ENCODE results near the gene SCFD1.

SCFD1 gene

DNA sequence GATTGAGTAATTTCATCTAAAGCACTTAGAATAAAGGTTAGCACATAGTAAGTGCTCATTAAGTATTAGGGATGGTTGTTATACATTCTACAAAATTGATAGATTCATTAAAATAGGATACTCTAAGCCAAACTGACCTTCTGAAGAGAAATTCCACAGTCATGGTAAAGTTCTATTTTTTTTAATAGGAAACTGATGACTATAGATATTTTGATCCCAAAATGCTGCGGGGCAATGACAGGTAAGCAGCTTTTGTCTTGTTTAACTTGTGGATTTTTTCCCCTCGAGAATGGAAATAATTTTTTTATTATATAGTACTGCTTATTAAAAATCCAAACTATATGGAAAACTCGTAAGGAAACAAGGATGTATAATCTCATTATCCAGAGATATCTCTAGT, 97.0 kb downstream of the SCFD1 start:
- H3K9me3 ChIP-seq (ENCODE audit: low read length) = no peaks in the 10 kb centered on the region
- no peak overlapping the region for H3K4me3 ChIP-seq (ENCODE audit: low read depth in 1 of 2, low read length in 2 of 2)
- no peak overlapping the region for H3K27ac ChIP-seq (ENCODE audit: low read depth, low read length)
- no peak overlapping the region for H3K9ac ChIP-seq (ENCODE audit: low read length)
- peaks cover 5% of the 10 kb centered on the region for H3K36me3 ChIP-seq (ENCODE audit: insufficient read depth, low read length)
- H3K27me3 ChIP-seq (ENCODE audit: control insufficient read depth in 1 of 2, insufficient read depth in 2 of 2, low read length in 2 of 2) = no peaks in the 10 kb centered on the region
- H3K4me1 ChIP-seq (ENCODE audit: insufficient read depth, low read length) = no peaks in the 10 kb centered on the region

DNA sequence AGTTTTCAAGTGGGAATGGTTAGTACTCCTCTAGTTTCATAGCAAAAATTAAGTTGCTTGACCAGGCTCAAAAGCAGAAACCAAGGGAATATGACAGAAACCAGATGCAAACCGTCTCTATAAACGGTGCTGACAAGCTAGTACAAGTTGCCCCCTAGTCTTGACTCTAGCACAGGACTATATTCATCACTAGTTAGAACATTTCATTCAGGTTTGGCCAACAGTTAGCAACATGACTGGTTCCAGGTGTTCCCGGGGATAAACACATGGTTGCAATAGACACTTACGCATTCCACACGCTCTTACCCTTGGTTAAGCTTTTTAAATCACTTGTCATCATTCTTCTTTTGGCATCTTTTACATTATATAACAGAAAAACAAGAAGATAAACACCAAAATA, 103.6 kb downstream of the SCFD1 start:
- Histone ChIP-seq H3K4me3 (ENCODE audit: low read depth in 1 of 2, low read length in 2 of 2) (no peak overlapping the region), H3K36me3 (ENCODE audit: insufficient read depth, low read length) (peaks cover 5% of the 10 kb centered on the region), H3K9me3 (ENCODE audit: low read length) (no peaks in the 10 kb centered on the region), H3K9ac (ENCODE audit: low read length) (no peak overlapping the region), H3K27me3 (ENCODE audit: control insufficient read depth in 1 of 2, insufficient read depth in 2 of 2, low read length in 2 of 2) (no peaks in the 10 kb centered on the region), H3K27ac (ENCODE audit: low read depth, low read length) (no peak overlapping the region), H3K4me1 (ENCODE audit: insufficient read depth, low read length) (no peaks in the 10 kb centered on the region)

DNA sequence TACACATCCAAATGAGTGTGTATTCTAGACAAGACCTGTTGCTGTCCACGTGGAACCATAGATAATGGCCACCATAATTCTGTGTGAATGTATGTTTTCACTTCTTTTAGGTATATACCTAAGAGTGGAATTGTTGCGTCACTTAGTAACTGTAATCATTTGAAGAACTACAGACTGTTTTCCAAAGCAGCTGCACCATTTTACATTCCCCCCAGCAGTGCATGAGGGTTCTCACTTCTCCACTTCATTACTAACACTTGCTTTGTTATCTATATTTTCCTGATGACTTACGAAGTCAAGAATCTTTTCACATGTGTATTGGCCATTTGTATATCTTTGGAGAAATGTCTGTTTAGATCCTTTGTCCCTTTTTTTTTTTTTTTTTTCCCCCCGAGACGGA, 106.4 kb downstream of the SCFD1 start:
- no peak overlapping the region for H3K9ac ChIP-seq (ENCODE audit: low read length)
- no peaks in the 10 kb centered on the region for H3K4me1 ChIP-seq (ENCODE audit: insufficient read depth, low read length)
- H3K4me3 ChIP-seq (ENCODE audit: low read depth in 1 of 2, low read length in 2 of 2) = no peak overlapping the region
- H3K36me3 ChIP-seq (ENCODE audit: insufficient read depth, low read length) = no peaks in the 10 kb centered on the region
- no peak overlapping the region for H3K27ac ChIP-seq (ENCODE audit: low read depth, low read length)
- H3K9me3 ChIP-seq (ENCODE audit: low read length) = no peaks in the 10 kb centered on the region
- H3K27me3 ChIP-seq (ENCODE audit: control insufficient read depth in 1 of 2, insufficient read depth in 2 of 2, low read length in 2 of 2) = no peaks in the 10 kb centered on the region

DNA sequence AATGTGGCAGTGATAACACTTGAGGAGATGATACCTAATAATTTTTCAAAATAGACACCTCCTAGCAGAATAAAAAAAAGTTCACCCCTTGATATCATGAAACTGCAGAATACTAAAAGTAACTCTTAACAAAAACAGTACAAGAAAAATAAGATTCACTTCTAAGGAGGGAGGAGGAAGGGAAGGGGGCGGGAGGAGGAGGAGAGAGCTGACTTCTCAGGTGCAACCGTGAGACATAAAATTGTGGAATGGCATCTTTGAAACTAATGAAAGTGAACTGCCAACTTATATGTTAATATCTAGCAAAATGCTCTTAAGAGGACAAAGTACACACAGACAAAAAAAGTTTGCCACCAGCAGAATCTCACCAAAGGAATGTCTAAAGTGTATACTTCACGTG, 115.8 kb downstream of the SCFD1 start:
- Histone ChIP-seq H3K9me3 (ENCODE audit: low read length) (no peaks in the 10 kb centered on the region), H3K4me1 (ENCODE audit: insufficient read depth, low read length) (no peaks in the 10 kb centered on the region), H3K27ac (ENCODE audit: low read depth, low read length) (no peak overlapping the region), H3K4me3 (ENCODE audit: low read depth in 1 of 2, low read length in 2 of 2) (no peak overlapping the region), H3K9ac (ENCODE audit: low read length) (no peak overlapping the region), H3K36me3 (ENCODE audit: insufficient read depth, low read length) (peaks cover 7% of the 10 kb centered on the region), H3K27me3 (ENCODE audit: control insufficient read depth in 1 of 2, insufficient read depth in 2 of 2, low read length in 2 of 2) (no peaks in the 10 kb centered on the region)

DNA sequence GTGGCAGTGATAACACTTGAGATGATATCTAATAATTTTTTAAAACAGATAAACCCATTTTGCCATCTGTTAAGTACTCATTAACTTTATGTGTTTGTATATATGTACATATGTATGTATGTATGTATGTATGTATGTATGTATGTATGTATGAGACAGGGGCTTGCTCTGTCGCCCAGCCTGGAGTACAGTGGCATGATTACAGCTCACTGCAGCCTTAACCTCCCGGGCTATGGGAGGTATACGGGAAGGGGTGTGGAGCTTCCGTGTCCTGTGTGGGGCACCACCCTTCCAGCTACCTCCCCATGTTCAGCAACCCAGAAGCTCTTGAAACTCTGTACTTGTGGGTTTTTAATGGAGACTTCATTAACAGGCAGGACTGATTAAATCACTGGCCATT, 116.9 kb downstream of the SCFD1 start:
- H3K36me3 ChIP-seq (ENCODE audit: insufficient read depth, low read length) = peaks cover 7% of the 10 kb centered on the region
- H3K9ac ChIP-seq (ENCODE audit: low read length) = no peak overlapping the region

DNA sequence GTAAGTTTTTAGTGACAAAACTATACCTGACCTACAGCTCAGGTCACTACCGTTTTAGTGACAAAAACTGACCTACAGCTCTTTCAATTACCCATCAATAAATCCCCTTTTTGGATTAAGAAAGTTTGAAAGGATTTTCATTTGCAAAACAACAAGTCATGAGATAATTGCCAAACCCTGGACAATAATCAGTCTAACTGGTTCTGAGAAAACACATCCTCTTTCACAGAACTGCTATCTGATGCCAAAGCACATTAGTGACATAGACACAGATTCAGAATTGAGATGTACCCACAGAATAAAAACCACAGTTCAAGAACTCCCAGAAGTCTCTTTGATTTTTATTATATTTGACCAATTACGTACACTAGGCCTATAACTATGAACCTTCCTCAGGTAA, 126.2 kb downstream of the SCFD1 start:
- H3K27me3 ChIP-seq (ENCODE audit: control insufficient read depth in 1 of 2, insufficient read depth in 2 of 2, low read length in 2 of 2) = no peaks in the 10 kb centered on the region
- no peaks in the 10 kb centered on the region for H3K9me3 ChIP-seq (ENCODE audit: low read length)
- no peaks in the 10 kb centered on the region for H3K36me3 ChIP-seq (ENCODE audit: insufficient read depth, low read length)
- no peak overlapping the region for H3K9ac ChIP-seq (ENCODE audit: low read length)
- H3K27ac ChIP-seq (ENCODE audit: low read depth, low read length) = no peak overlapping the region
- no peak overlapping the region for H3K4me3 ChIP-seq (ENCODE audit: low read depth in 1 of 2, low read length in 2 of 2)
- no peaks in the 10 kb centered on the region for H3K4me1 ChIP-seq (ENCODE audit: insufficient read depth, low read length)

More for the DNA sequence above, 116.9 kb downstream of the SCFD1 start:
- H3K27me3 ChIP-seq (ENCODE audit: control insufficient read depth in 1 of 2, insufficient read depth in 2 of 2, low read length in 2 of 2) = no peaks in the 10 kb centered on the region
- H3K9me3 ChIP-seq (ENCODE audit: low read length) = no peaks in the 10 kb centered on the region
- no peak overlapping the region for H3K4me3 ChIP-seq (ENCODE audit: low read depth in 1 of 2, low read length in 2 of 2)
- H3K4me1 ChIP-seq (ENCODE audit: insufficient read depth, low read length) = no peaks in the 10 kb centered on the region
- no peak overlapping the region for H3K27ac ChIP-seq (ENCODE audit: low read depth, low read length)

DNA sequence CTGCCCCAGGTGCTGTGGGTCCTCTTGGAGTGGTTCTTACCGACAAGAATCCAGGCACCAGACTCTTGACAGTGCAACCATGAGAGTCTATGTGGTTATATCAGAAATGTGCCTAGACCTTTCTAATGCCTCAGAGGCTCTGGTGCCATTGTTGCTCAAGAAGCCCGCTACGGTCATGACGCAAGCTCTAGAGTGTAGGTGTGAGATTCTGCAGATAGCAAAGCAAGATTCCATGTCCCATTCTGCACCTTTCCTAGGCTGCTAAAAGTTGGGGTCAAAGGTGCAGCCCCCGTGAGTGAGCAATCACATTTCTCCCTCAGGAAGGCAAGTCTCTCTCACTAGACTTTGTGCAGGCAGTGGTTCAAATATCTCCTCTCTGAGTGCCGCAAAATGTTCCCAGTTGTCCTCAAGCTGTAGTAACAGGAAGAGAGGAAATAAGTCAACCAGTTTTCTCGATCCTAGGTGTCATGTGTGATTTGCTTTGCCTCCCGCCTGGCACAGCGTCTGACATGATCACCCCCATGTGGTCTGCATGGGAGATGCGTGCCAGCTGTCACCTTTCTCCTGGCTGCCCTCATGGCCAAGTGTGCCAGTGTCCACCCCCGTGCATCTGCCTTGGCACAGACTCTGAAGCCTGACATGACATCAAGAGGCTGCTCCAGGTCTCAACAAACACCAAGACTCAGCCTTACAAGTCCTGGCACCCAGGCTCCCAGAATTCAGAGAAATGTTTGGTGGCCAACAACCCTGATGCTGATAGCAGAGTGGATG, 129.7 kb downstream of the SCFD1 start:
- Histone ChIP-seq H3K27me3 (ENCODE audit: control insufficient read depth in 1 of 2, insufficient read depth in 2 of 2, low read length in 2 of 2) (no peaks in the 10 kb centered on the region), H3K9ac (ENCODE audit: low read length) (no peak overlapping the region), H3K4me3 (ENCODE audit: low read depth in 1 of 2, low read length in 2 of 2) (no peak overlapping the region), H3K4me1 (ENCODE audit: insufficient read depth, low read length) (no peaks in the 10 kb centered on the region), H3K27ac (ENCODE audit: low read depth, low read length) (no peak overlapping the region), H3K9me3 (ENCODE audit: low read length) (no peaks in the 10 kb centered on the region), H3K36me3 (ENCODE audit: insufficient read depth, low read length) (no peaks in the 10 kb centered on the region)

DNA sequence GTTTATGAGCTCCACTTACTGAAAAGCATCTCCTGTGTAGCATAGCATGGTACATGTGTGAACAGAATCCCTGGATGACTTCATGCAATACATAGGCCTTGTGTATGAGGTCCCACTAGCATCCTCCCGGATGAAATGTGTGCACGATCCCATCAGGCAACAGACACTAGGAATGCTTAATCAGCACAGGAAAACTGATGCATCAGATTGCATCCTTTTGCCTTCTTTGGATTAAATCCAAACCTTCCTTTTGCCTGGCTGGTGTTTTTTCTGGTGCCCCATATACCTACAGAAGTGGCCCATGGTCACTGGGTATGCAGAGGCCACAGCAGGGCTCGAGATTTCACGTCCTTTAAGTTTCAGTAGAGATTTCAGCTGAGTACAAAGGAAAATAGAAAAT, 131.3 kb downstream of the SCFD1 start:
- Histone ChIP-seq H3K4me1 (ENCODE audit: insufficient read depth, low read length) (no peaks in the 10 kb centered on the region), H3K27me3 (ENCODE audit: control insufficient read depth in 1 of 2, insufficient read depth in 2 of 2, low read length in 2 of 2) (no peaks in the 10 kb centered on the region), H3K4me3 (ENCODE audit: low read depth in 1 of 2, low read length in 2 of 2) (no peak overlapping the region), H3K9ac (ENCODE audit: low read length) (no peak overlapping the region), H3K27ac (ENCODE audit: low read depth, low read length) (no peak overlapping the region), H3K36me3 (ENCODE audit: insufficient read depth, low read length) (no peaks in the 10 kb centered on the region), H3K9me3 (ENCODE audit: low read length) (no peaks in the 10 kb centered on the region)

DNA sequence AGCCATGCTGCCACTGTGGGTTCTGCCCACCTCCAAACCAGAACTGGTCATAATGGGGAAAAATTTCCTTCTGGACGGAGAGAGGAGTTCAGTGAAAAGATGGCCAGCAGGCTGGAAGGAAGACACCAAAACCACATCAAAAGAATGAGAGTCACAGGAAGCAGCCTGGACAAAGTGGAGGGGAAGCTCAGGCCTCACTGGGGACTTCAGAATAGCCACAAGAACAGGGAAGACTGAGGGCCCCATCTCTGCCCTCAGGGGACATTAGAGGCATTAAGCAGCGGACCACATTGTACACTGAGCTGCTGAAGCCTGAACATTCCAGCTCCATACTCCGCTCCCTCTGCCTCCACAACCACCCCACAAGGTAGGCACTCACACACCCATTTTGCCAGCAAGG, 132.7 kb downstream of the SCFD1 start:
- no peaks in the 10 kb centered on the region for H3K4me1 ChIP-seq (ENCODE audit: insufficient read depth, low read length)
- no peak overlapping the region for H3K27ac ChIP-seq (ENCODE audit: low read depth, low read length)
- H3K9me3 ChIP-seq (ENCODE audit: low read length) = no peaks in the 10 kb centered on the region
- no peaks in the 10 kb centered on the region for H3K36me3 ChIP-seq (ENCODE audit: insufficient read depth, low read length)
- no peak overlapping the region for H3K9ac ChIP-seq (ENCODE audit: low read length)
- no peaks in the 10 kb centered on the region for H3K27me3 ChIP-seq (ENCODE audit: control insufficient read depth in 1 of 2, insufficient read depth in 2 of 2, low read length in 2 of 2)
- no peak overlapping the region for H3K4me3 ChIP-seq (ENCODE audit: low read depth in 1 of 2, low read length in 2 of 2)

DNA sequence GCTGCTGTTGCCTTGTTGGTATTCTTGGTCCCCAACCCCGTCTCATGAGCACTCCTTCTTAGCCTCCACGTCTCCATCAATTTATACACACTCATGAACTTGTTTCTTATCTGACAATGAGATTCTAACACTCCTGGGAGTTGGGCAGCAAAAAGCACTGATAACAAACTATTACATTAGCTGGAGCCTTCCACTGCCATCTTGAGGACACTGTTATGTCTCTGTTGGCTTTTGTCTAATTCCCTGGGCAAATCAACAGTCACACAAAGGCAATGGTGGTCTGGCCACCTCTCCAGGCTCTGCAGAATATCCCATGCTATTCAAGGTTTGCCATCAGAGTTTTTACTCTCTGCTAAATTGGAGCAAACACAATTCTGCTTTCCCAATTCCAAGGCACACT, 134.5 kb downstream of the SCFD1 start:
- no peaks in the 10 kb centered on the region for H3K9me3 ChIP-seq (ENCODE audit: low read length)
- H3K4me1 ChIP-seq (ENCODE audit: insufficient read depth, low read length) = no peaks in the 10 kb centered on the region
- no peak overlapping the region for H3K9ac ChIP-seq (ENCODE audit: low read length)
- no peak overlapping the region for H3K4me3 ChIP-seq (ENCODE audit: low read depth in 1 of 2, low read length in 2 of 2)
- H3K27ac ChIP-seq (ENCODE audit: low read depth, low read length) = no peak overlapping the region
- no peaks in the 10 kb centered on the region for H3K36me3 ChIP-seq (ENCODE audit: insufficient read depth, low read length)
- no peaks in the 10 kb centered on the region for H3K27me3 ChIP-seq (ENCODE audit: control insufficient read depth in 1 of 2, insufficient read depth in 2 of 2, low read length in 2 of 2)

DNA sequence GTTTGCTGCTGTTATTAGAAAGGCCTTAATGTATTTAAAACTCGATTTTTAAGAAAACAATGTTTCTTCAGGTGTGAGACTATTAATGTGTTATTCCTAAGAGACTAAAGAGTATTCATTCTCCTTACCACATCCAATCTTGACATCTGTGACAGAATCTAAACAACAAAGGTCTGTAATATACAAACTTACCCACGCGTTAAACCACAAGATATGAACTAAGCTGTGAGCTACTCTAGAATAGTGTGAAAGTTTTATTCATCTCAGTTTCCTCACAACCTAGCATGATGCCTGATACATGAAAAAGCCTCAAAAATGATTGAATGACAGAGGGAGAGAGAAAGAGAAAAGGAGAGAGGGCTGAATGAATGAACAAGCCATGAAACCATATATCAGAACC, 135.0 kb downstream of the SCFD1 start:
- H3K4me3 ChIP-seq (ENCODE audit: low read depth in 1 of 2, low read length in 2 of 2) = no peak overlapping the region
- no peaks in the 10 kb centered on the region for H3K36me3 ChIP-seq (ENCODE audit: insufficient read depth, low read length)
- no peaks in the 10 kb centered on the region for H3K9me3 ChIP-seq (ENCODE audit: low read length)
- H3K27ac ChIP-seq (ENCODE audit: low read depth, low read length) = no peak overlapping the region
- H3K9ac ChIP-seq (ENCODE audit: low read length) = no peak overlapping the region
- H3K27me3 ChIP-seq (ENCODE audit: control insufficient read depth in 1 of 2, insufficient read depth in 2 of 2, low read length in 2 of 2) = no peaks in the 10 kb centered on the region
- H3K4me1 ChIP-seq (ENCODE audit: insufficient read depth, low read length) = no peaks in the 10 kb centered on the region
